GM12878 (cell line): Measurements from ENCODE around the gene SKA3. TPM values are rescaled to one million over a fixed set of nuclear protein-coding genes. Genes with fewer than 3 reads are reported as not detected.
A peak's percentile ranks its signal among the peaks of the same experiment; 100 is the strongest.
"Not testable (repeated sequence)": the region's sequence is repeated elsewhere in the genome, so short reads cannot be mapped to it uniquely, and the experiment has no call there.

Experiments used
- ATAC-seq: fragments of 200-7000 bp; cut with Tn5 transposase; 3 replicates; pipeline ENCODE4 v1.9.1; 2020; ENCODE audit warnings: mild to moderate bottlenecking, moderate library complexity
- BruUV-seq: library from RNA; stranded (reverse); fragments of 400-500 nt; replicated peaks from 2 replicates; lab custom pipeline; 2021; lab: Mats Ljungman, UMichigan
- CTCF ChIA-PET: fragments of 300-600 bp; sonication (Branson Sonifier 250); formaldehyde crosslinking; extraction: SDS; loops from one replicate; lab custom pipeline; 2021; ENCODE audit warnings: inconsistent platforms; lab: Yijun Ruan, JAX
- POLR2A ChIA-PET: fragments of 350-600 bp; formaldehyde crosslinking; extraction: SDS; loops from one replicate; lab custom pipeline; 2021; ENCODE audit warnings: inconsistent platforms; lab: Charles Lee
- RAD21 ChIA-PET: fragments of 300-600 bp; sonication (Branson Sonifier 250); formaldehyde crosslinking; loops from one replicate; lab custom pipeline; 2023; ENCODE audit warnings: antibody characterized with exemption; ENCODE audit not compliant: unreplicated experiment; lab: Charles Lee
- SMC1A ChIA-PET: fragments of 300-600 bp; sonication (Branson Sonifier 250); formaldehyde crosslinking; loops from one replicate; lab custom pipeline; 2023; ENCODE audit not compliant: unreplicated experiment, uncharacterized antibody; lab: Charles Lee
- DNase-seq: peaks from one replicate; pipeline ENCODE4 v3.0.0-alpha.2; 2011; ENCODE audit warnings: low read depth, low spot score
- FAIRE-seq: peaks from 3 replicates; lab custom pipeline; 2011; peaks lifted over from hg19 to GRCh38; lab: Jason Lieb, UNC
- H2AFZ ChIP-seq: 2 replicates; pipeline ENCODE4 v1.6.0; 2011; ENCODE audit warnings: low read depth, low read length, control low read depth; ENCODE audit not compliant: control insufficient read depth
- H3K27ac ChIP-seq: 2 replicates; pipeline ENCODE4 v1.5.1; 2011; ENCODE audit warnings: control low read depth; ENCODE audit not compliant: control insufficient read depth, insufficient read depth
- H3K27me3 ChIP-seq, 2 experiments: replicated peaks in 1 of 2; 2 replicates each; pipeline versions ENCODE4 v1.6.0 to v1.6.1; 2011; ENCODE audit warnings: low read length in 1 of 2; ENCODE audit not compliant: control insufficient read depth in 2 of 2, insufficient read depth in 2 of 2
- H3K36me3 ChIP-seq, 2 experiments: 2 replicates each; pipeline ENCODE4 v1.5.1; 2011; ENCODE audit warnings: low read length in 1 of 2; ENCODE audit not compliant: control insufficient read depth in 2 of 2, insufficient read depth in 2 of 2
- H3K4me1 ChIP-seq: 2 replicates; pipeline ENCODE4 v1.6.1; 2011; ENCODE audit warnings: mild to moderate bottlenecking, low read length, moderate library complexity, mixed read lengths; ENCODE audit not compliant: control insufficient read depth, insufficient read depth
- H3K4me2 ChIP-seq: 2 replicates; pipeline ENCODE4 v1.6.0; 2011; ENCODE audit warnings: control low read depth; ENCODE audit not compliant: control insufficient read depth, insufficient read depth
- H3K4me3 ChIP-seq: fragments of 200-600 bp; sonication (generic); 2 replicates; pipeline ENCODE4 v1.5.1; 2016
- H3K79me2 ChIP-seq: 2 replicates; pipeline ENCODE4 v1.6.0; 2011; ENCODE audit warnings: low read length; ENCODE audit not compliant: control insufficient read depth, insufficient read depth
- H3K9ac ChIP-seq: 2 replicates; pipeline ENCODE4 v1.8.0; 2011; ENCODE audit warnings: low read length, control low read depth, mixed read lengths; ENCODE audit not compliant: control insufficient read depth, insufficient read depth
- H3K9me3 ChIP-seq: replicated peaks from 3 replicates; pipeline ENCODE4 v1.5.1; 2011; ENCODE audit warnings: mild to moderate bottlenecking, low read length; ENCODE audit not compliant: control insufficient read depth, insufficient read depth
- H4K20me1 ChIP-seq: 2 replicates; pipeline ENCODE4 v1.6.0; 2011; ENCODE audit not compliant: control insufficient read depth, insufficient read depth
- ASH2L ChIP-seq: fragments of 300-600, 200-600 bp; sonication (generic); IDR thresholded peaks from 2 replicates; pipeline ENCODE4 v1.6.1; 2017; ENCODE audit warnings: low read depth, mild to moderate bottlenecking, borderline replicate concordance
- CHD4 ChIP-seq: fragments of 200-600 bp; sonication (generic); IDR thresholded peaks from 2 replicates; pipeline ENCODE4 v1.6.1; 2016; ENCODE audit warnings: mild to moderate bottlenecking
- PKNOX1 ChIP-seq: fragments of 450-650 bp; IDR thresholded peaks from 2 replicates; pipeline ENCODE4 v1.6.1; 2016; ENCODE audit warnings: mild to moderate bottlenecking
- WGBS: methylation state at CpG from one replicate; pipeline ENCODE4 v1.1.6; 2016; ENCODE audit warnings: low lambda C conversion rate; ENCODE audit not compliant: insufficient replicate concordance, insufficient coverage; ENCODE audit errors: missing lambda C conversion rate; 5-methylcytosine and 5-hydroxymethylcytosine counted together
- in situ Hi-C: fragments of 300-500 bp; cut with MboI; formaldehyde crosslinking; loops from 9 replicates; pipeline ENCODE4 v1.14.3; 2018; ENCODE audit warnings: mixed read lengths
- intact Hi-C: fragments of 100-400 bp; cut with micrococcal nuclease; formaldehyde crosslinking; loops from one replicate; pipeline ENCODE4 v1.14.2; 2022; ENCODE audit not compliant: unreplicated experiment
- polyA plus RNA-seq, 11 experiments: library from polyadenylated mRNA; depleted of rRNA in 4 of 11; unstranded in 6 of 11; stranded (reverse) in 5 of 11; fragments of >200 nt; fragmentation: Nextera tagmentation in 4 of 11; fragmentation: Illumina TruSeq in 1 of 11; extraction: Ambion mirVana in 4 of 11; extraction: Trizol in 1 of 11; gene quantifications; 1 replicate in 1 of 11; 2 replicates in 10 of 11; pipeline versions ENCODE4 v1.2.1 to v1.2.3, GENCODE V29; 2011 to 2016; ENCODE audit warnings: inconsistent platforms in 2 of 11, missing spikeins in 2 of 11, low read depth in 1 of 11
- total RNA-seq, 4 experiments: library from RNA; depleted of rRNA in 3 of 4; stranded (reverse); fragments of >200 nt in 3 of 4; fragmentation: Illumina TruSeq in 1 of 4; extraction: Trizol in 1 of 4; gene quantifications; 2 replicates each; pipeline versions ENCODE4 v1.2.1 to v1.2.3, GENCODE V29; 2013 to 2021

The SKA3 gene
- total and polyA plus RNA-seq, 10 of the 15 experiments (the other 5 are each of a cell fraction or from before 2014, with no cell fraction given), result 13.5 to 69.7 (median 26.3) TPM

DNA sequence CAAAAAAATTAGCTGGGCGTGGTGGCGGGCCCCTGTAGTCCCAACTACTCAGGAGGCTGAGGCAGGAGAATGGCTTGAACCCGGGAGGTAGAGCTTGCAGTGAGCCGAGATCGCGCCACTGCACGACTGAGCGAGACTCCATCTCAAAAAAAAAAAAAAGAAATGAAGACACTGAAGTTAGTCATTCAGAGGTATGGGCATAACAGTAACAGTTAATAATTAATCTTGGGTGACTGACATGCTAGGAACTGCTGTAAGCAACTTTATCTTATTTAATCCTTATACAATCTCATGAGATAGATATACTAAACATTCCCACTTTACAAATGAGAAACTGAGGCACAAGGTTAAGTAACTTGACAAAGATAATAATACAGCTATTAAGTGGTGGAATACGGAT lies 4.9 kb downstream of the SKA3 start:
- Histone ChIP-seq H3K4me3 (no peak overlapping the region), H3K4me2 (no peak overlapping the region), H3K27me3 (no peaks in the 10 kb centered on the region), H4K20me1 (no peaks in the 10 kb centered on the region), H3K27ac (no peak overlapping the region), H3K79me2 (peaks cover 26% of the 10 kb centered on the region), H3K36me3 (peaks cover 0 to 2% of the 10 kb centered on the region in 2 experiments; a peak in 2 of 4 replicates), H2AFZ (no peak overlapping the region), H3K4me1 (no peaks in the 10 kb centered on the region), H3K9me3 (no peaks in the 10 kb centered on the region), H3K9ac (no peak overlapping the region)
- POLR2A ChIA-PET, result interaction anchor here (0.6 kb wide), 1 partner anchor 27 kb away, joined by 6 read pairs; no protein-coding TSS in a partner anchor
- 94% methylated on average over 5 of the region's 9 CpGs for WGBS
- CTCF ChIA-PET, result no interaction called here
- ATAC-seq (no peak), DNase-seq (no peak), FAIRE-seq (no peak)
- RAD21 ChIA-PET, result no interaction called here
- no TSS peak for BruUV-seq
- intact Hi-C loops, result no loop called here
- in situ Hi-C loops, result no loop called here
- TF ChIP-seq CHD4 (no peak), ASH2L (no peak), PKNOX1 (peak; percentile 43)
- SMC1A ChIA-PET, result interaction anchor here (0.5 to 1.4 kb wide), 2 partner anchors 10 to 1181 kb away, joined by 3 read pairs; no protein-coding TSS in a partner anchor

DNA sequence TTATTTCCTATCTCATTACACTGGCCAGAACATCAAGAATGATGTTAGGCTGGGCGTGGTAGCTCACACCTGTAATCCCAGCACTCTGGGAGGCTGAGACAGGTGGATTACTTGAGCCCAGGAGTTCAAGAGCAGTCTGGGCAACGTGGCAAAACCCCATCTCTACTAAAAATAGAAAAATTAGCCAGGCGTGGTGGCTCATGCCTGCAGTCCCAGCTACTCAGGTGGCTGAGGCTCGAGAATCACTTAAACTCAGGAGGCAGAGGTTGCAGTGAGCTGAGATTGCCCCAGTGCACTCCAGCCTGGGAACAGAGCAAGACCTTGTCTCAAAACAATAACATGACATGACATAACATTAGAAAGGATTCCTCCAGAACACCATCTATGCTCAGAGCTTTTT lies 10.7 kb downstream of the SKA3 start:
- intact Hi-C loops, result not testable (repeated sequence)
- SMC1A ChIA-PET, result interaction anchor here (1.2 kb wide), 1 partner anchor 11 kb away, joined by 3 read pairs; no protein-coding TSS in a partner anchor

More for the DNA sequence above, 10.7 kb downstream of the SKA3 start:
- H3K27ac ChIP-seq, H3K9me3 ChIP-seq, H3K4me1 ChIP-seq, H3K27me3 ChIP-seq, FAIRE-seq, H3K4me2 ChIP-seq, DNase-seq, H2AFZ ChIP-seq, H3K36me3 ChIP-seq, BruUV-seq, H3K9ac ChIP-seq, in situ Hi-C loops, H3K79me2 ChIP-seq, ATAC-seq, H3K4me3 ChIP-seq, H4K20me1 ChIP-seq: not testable (repeated sequence)
- RAD21 ChIA-PET, result interaction anchor here (0.9 kb wide), 1 partner anchor 14 kb away, joined by 3 read pairs; no protein-coding TSS in a partner anchor
- CTCF ChIA-PET, result interaction anchor here (1.2 to 2.9 kb wide), 3 partner anchors 10 to 11 kb away, joined by 3 to 12 read pairs (median 3); partner anchors contain the start of genes MRPL57 and SKA3
- 27% methylated on average over 4 of the region's 4 CpGs for WGBS
- POLR2A ChIA-PET, result interaction anchor here (0.6 to 1.0 kb wide), 2 partner anchors 9 to 11 kb away, joined by 3 read pairs; no protein-coding TSS in a partner anchor
